ENCODE data around the gene HPSE2. TPM values are rescaled to one million over a fixed set of nuclear protein-coding genes. Genes with fewer than 3 reads are reported as not detected.

Gene HPSE2
- total and polyA plus RNA-seq, 2 of the 8 experiments (the other 6 are each of a cell fraction or from before 2014, with no cell fraction given) = 0.41 to 0.58 TPM

DNA sequence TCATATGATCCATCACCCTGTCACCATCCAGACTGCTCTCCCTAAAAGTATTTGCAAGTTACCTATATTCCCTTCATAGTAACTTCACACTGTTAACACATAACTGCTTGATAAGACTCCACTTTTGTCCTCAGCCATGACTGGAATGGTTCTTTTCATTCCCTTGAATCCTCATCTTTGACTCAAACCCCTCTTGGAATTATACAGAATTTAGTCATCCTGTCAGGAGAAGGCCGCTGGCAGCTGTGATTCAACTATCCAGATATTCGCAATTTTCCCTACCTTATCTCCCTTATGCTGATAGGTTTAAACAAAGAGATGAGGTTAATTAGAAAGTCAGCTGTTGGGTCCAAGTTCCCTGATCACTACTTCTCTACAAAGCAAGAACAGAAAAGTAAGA is 646.0 kb downstream of the HPSE2 start:
- Histone ChIP-seq H3K9me3 (ENCODE audit: insufficient read depth in 2 of 2, low read depth in 1 of 2, low read length in 1 of 2) (no peaks in the 10 kb centered on the region), H4K8ac (ENCODE audit: extremely low read depth, insufficient read depth, low read length) (no peak overlapping the region), H4K20me1 (replicated peaks in 1 of 2; ENCODE audit: control insufficient read depth in 1 of 2, insufficient read depth in 2 of 2, low read length in 2 of 2) (no peaks in the 10 kb centered on the region), H3K18ac (ENCODE audit: extremely low read depth, low read length) (no peak overlapping the region), H3K27me3 (replicated peaks in 1 of 4; ENCODE audit: control insufficient read depth in 3 of 4, extremely low read depth in 1 of 4, insufficient read depth in 3 of 4, low read length in 3 of 4) (no peaks in the 10 kb centered on the region), H2BK12ac (ENCODE audit: low read depth, low read length) (no peak overlapping the region), H3K23ac (ENCODE audit: insufficient read length) (no peak overlapping the region), H3K4me1 (replicated peaks in 1 of 4; ENCODE audit: control insufficient read depth in 3 of 4, insufficient read depth in 4 of 4, low read length in 3 of 4) (no peaks in the 10 kb centered on the region), H2BK120ac (replicated peaks; ENCODE audit: low read depth, low read length) (no peak overlapping the region), H3K23me2 (ENCODE audit: low read depth, low read length) (no peaks in the 10 kb centered on the region), H3K9ac (replicated peaks in 1 of 4; ENCODE audit: extremely low read depth in 1 of 4, low read depth in 3 of 4, low read length in 3 of 4) (no peak overlapping the region), H3K79me2 (ENCODE audit: control insufficient read depth in 1 of 2, insufficient read depth in 2 of 2, low read length in 2 of 2) (no peaks in the 10 kb centered on the region), H2BK20ac (ENCODE audit: low read length) (no peak overlapping the region), H3K36me3 (ENCODE audit: control insufficient read depth in 2 of 4, insufficient read depth in 4 of 4, low read length in 3 of 4) (no peaks in the 10 kb centered on the region), H2BK15ac (ENCODE audit: low read length) (no peak overlapping the region), H4K91ac (replicated peaks; ENCODE audit: insufficient read length, low read length) (no peak overlapping the region), H2BK5ac (ENCODE audit: low read depth, low read length) (no peak overlapping the region), H2AFZ (ENCODE audit: low read length) (no peak overlapping the region), H3K4me2 (ENCODE audit: insufficient read depth in 1 of 2, low read depth in 2 of 2, low read length in 2 of 2) (no peak overlapping the region), H3K4ac (replicated peaks; ENCODE audit: insufficient read length, low read depth, low read length) (no peak overlapping the region), H3K14ac (ENCODE audit: insufficient read length) (no peak overlapping the region), H3K56ac (replicated peaks; ENCODE audit: insufficient read length, low read depth, low read length) (no peak overlapping the region), H2AK5ac (ENCODE audit: low read depth, low read length) (no peak overlapping the region), H3K27ac (ENCODE audit: low read depth, low read length) (no peak overlapping the region), H4K5ac (ENCODE audit: insufficient read length, low read depth, low read length) (no peak overlapping the region), H3K79me1 (ENCODE audit: low read depth, low read length) (no peaks in the 10 kb centered on the region), H3K4me3 (ENCODE audit: extremely low read depth in 1 of 4, insufficient read depth in 2 of 4, low read depth in 3 of 4, low read length in 4 of 4) (no peak overlapping the region)
- DNase-seq (ENCODE audit: low read depth in 1 of 2, low spot score in 2 of 2) (no peak), FAIRE-seq (no peak)
- 78% methylated on average over 2 of the region's 2 CpGs; no CpG with 5 or more reads in 1 of the 2 experiments for WGBS, 2 experiments (ENCODE audit: extremely low coverage in 1 of 2, insufficient coverage in 1 of 2, insufficient read length in 1 of 2, insufficient replicate concordance in 2 of 2, low coverage in 1 of 2, low lambda C conversion rate in 2 of 2, missing lambda C conversion rate in 1 of 2)
- ChIA-PET CTCF (ENCODE audit: partially characterized antibody) (interaction anchor here (1.1 to 1.4 kb wide), 2 partner anchors 10 to 122 kb away, joined by 3 to 4 read pairs; no protein-coding TSS in a partner anchor), POLR2A (ENCODE audit: partially characterized antibody) (no interaction called here)
- TF ChIP-seq SAP30 (IDR thresholded peaks at IDR 0.05; ENCODE audit: insufficient read depth, insufficient replicate concordance, low read length) (no peak), SP4 (IDR thresholded peaks at IDR 0.05; ENCODE audit: low read length) (no peak), SRF (IDR thresholded peaks at IDR 0.05; ENCODE audit: low read depth, low read length) (no peak)

Data from H1 (cell line).